ENCODE data around the gene COL13A1.

DNA sequence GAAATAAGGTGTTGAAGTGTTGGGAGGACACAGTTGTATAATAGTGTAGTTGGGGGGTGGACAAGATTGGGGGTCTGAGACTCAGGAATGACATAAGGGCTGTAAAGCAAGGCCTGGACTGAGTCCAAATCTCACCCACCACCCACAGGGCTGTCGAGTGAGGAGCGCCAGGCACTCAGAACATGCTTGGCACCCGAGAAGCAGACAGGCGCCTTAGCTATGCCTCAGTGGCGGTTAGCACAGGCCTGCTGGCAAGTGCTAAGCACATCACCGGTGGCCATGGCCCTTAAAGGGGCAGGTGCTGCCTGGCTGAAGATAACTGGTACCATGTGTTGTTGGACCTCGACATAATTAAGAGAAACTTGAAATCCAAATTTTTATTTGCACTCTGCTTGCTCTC, 90.7 kb downstream of the COL13A1 start:
- TF ChIP-seq POLR2AphosphoS5 (IDR thresholded peaks at IDR 0.05) (no peak), POLR2A (IDR thresholded peaks at IDR 0.05) (no peak)
- TF ChIP-seq, protein P1, sequence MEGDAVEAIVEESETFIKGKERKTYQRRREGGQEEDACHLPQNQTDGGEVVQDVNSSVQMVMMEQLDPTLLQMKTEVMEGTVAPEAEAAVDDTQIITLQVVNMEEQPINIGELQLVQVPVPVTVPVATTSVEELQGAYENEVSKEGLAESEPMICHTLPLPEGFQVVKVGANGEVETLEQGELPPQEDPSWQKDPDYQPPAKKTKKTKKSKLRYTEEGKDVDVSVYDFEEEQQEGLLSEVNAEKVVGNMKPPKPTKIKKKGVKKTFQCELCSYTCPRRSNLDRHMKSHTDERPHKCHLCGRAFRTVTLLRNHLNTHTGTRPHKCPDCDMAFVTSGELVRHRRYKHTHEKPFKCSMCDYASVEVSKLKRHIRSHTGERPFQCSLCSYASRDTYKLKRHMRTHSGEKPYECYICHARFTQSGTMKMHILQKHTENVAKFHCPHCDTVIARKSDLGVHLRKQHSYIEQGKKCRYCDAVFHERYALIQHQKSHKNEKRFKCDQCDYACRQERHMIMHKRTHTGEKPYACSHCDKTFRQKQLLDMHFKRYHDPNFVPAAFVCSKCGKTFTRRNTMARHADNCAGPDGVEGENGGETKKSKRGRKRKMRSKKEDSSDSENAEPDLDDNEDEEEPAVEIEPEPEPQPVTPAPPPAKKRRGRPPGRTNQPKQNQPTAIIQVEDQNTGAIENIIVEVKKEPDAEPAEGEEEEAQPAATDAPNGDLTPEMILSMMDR (IDR thresholded peaks at IDR 0.05): no peak

All from breast epithelium (tissue), 3 donors.